Caco-2 (cell line): ENCODE measurements around the gene IQSEC3. TPM values are rescaled to one million over a fixed set of nuclear protein-coding genes. Genes with fewer than 3 reads are reported as not detected.

Experiments used
- BruUV-seq: library from RNA; stranded (reverse); fragments of 400-500 nt; replicated peaks from 2 replicates; lab custom pipeline; 2021; lab: Mats Ljungman, UMichigan
- CTCF ChIA-PET: fragments of 300-600 bp; sonication (Branson Sonifier 250); formaldehyde crosslinking; loops from one replicate; lab custom pipeline; 2022; ENCODE audit warnings: antibody characterized with exemption; lab: Charles Lee
- POLR2A ChIA-PET: fragments of 300-600 bp; sonication (Branson Sonifier 250); formaldehyde crosslinking; loops from one replicate; lab custom pipeline; 2022; ENCODE audit warnings: antibody characterized with exemption; lab: Charles Lee
- DNase-seq, 2 experiments: peaks; one replicate each; pipeline versions ENCODE4 v3.0.0 to v3.0.0-alpha.2; 2020 to 2022
- H3K27me3 ChIP-seq: replicated peaks from 2 replicates; pipeline ENCODE4 v1.6.0; 2011; ENCODE audit warnings: low read length; ENCODE audit not compliant: control insufficient read depth, insufficient read depth
- H3K36me3 ChIP-seq: 2 replicates; pipeline ENCODE4 v1.5.1; 2011; ENCODE audit warnings: low read length; ENCODE audit not compliant: control insufficient read depth, insufficient read depth
- H3K4me1 ChIP-seq: fragments of 250-450 bp; sonication (Bioruptor Pico); 2 replicates; pipeline ENCODE4 v1.5.1; 2020; ENCODE audit warnings: mild to moderate bottlenecking
- H3K4me3 ChIP-seq: 2 replicates; pipeline ENCODE4 v1.5.1; 2011; ENCODE audit warnings: low read depth, mild to moderate bottlenecking, control low read depth, low read length
- H3K9me3 ChIP-seq: fragments of 250-450 bp; sonication (Bioruptor Pico); 2 replicates; pipeline ENCODE4 v1.5.1; 2020; ENCODE audit warnings: mild to moderate bottlenecking, moderate library complexity
- H3K27ac Mint-ChIP-seq: one replicate; pipeline ENCODE4 v1.8.0; 2022; ENCODE audit warnings: mixed read lengths; ENCODE audit not compliant: unreplicated experiment
- H3K27me3 Mint-ChIP-seq: one replicate; pipeline ENCODE4 v1.8.0; 2022; ENCODE audit warnings: mixed read lengths; ENCODE audit not compliant: insufficient read depth, unreplicated experiment
- H3K36me3 Mint-ChIP-seq: one replicate; pipeline ENCODE4 v1.8.0; 2022; ENCODE audit warnings: mild to moderate bottlenecking, mixed read lengths; ENCODE audit not compliant: insufficient read depth, unreplicated experiment
- H3K4me1 Mint-ChIP-seq: one replicate; pipeline ENCODE4 v1.8.0; 2022; ENCODE audit warnings: low read depth, mixed read lengths; ENCODE audit not compliant: unreplicated experiment
- H3K4me3 Mint-ChIP-seq: one replicate; pipeline ENCODE4 v1.8.0; 2022; ENCODE audit warnings: mild to moderate bottlenecking, moderate library complexity, mixed read lengths; ENCODE audit not compliant: unreplicated experiment
- H3K9me3 Mint-ChIP-seq: one replicate; pipeline ENCODE4 v1.8.0; 2022; ENCODE audit warnings: mixed read lengths; ENCODE audit not compliant: unreplicated experiment
- intact Hi-C: fragments of 100-400 bp; cut with micrococcal nuclease; formaldehyde crosslinking; loops from one replicate; pipeline ENCODE4 v1.10.0; 2022; ENCODE audit not compliant: unreplicated experiment
- total RNA-seq: library from RNA; stranded (reverse); gene quantifications from 2 replicates; pipeline ENCODE4 v1.2.3, GENCODE V29; 2022
- TF ChIP-seq, protein P1 (sequence below), 2 experiments: fragments of 200-600 bp in 1 of 2; IDR thresholded peaks; 1 replicate in 1 of 2; 2 replicates in 1 of 2; pipeline versions ENCODE4 v1.5.1 to v1.8.0; 2011 to 2022; ENCODE audit warnings: antibody characterized with exemption in 1 of 2, control low read depth in 1 of 2, inconsistent platforms in 1 of 2, low read depth in 1 of 2, low read length in 1 of 2, mild to moderate bottlenecking in 1 of 2, moderate library complexity in 1 of 2; ENCODE audit not compliant: insufficient read depth in 1 of 2, severe bottlenecking in 1 of 2, unreplicated experiment in 1 of 2

Gene IQSEC3
- total RNA-seq, 1 experiment from 2014 or later = 0.59 TPM

DNA sequence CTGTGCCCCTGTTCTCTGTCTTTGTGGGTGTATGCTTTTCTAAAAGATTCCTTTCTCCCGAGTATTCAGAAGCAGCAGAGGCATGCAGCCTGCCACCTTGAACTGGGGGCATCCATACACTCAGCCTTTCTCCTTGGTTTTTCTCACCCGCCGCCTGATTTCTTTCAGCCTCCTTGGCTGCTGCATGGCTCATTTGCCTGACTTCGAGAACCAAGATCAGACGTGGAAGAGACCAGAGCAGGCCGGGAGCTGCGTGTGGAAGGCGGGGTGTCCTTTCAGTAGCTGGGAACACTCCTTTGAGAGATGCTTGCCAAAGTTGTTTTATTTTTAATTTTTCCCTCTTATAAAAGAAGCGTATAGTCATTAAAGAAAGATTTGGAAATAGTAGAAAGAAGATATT, 94.3 kb downstream of the IQSEC3 start:
- ChIA-PET POLR2A (no interaction called here), CTCF (no interaction called here)
- no TSS peak for BruUV-seq

GRCh38 chr12:161823-162222, 95.3 kb downstream of the IQSEC3 start:
- H3K27me3 Mint-ChIP-seq = peaks cover 14% of the 10 kb centered on the region
- no peaks in the 10 kb centered on the region for H3K9me3 ChIP-seq
- H3K4me1 Mint-ChIP-seq = peaks cover 8% of the 10 kb centered on the region
- H3K27ac Mint-ChIP-seq = no peak overlapping the region
- H3K4me1 ChIP-seq = peaks cover 1% of the 10 kb centered on the region; the same call in 1 of the 2 replicates
- BruUV-seq = no TSS peak
- no peak overlapping the region for H3K4me3 Mint-ChIP-seq
- no peaks in the 10 kb centered on the region for H3K9me3 Mint-ChIP-seq
- CTCF ChIA-PET = no interaction called here
- intact Hi-C loops = no loop called here
- no peak for DNase-seq
- TF ChIP-seq, protein P1, sequence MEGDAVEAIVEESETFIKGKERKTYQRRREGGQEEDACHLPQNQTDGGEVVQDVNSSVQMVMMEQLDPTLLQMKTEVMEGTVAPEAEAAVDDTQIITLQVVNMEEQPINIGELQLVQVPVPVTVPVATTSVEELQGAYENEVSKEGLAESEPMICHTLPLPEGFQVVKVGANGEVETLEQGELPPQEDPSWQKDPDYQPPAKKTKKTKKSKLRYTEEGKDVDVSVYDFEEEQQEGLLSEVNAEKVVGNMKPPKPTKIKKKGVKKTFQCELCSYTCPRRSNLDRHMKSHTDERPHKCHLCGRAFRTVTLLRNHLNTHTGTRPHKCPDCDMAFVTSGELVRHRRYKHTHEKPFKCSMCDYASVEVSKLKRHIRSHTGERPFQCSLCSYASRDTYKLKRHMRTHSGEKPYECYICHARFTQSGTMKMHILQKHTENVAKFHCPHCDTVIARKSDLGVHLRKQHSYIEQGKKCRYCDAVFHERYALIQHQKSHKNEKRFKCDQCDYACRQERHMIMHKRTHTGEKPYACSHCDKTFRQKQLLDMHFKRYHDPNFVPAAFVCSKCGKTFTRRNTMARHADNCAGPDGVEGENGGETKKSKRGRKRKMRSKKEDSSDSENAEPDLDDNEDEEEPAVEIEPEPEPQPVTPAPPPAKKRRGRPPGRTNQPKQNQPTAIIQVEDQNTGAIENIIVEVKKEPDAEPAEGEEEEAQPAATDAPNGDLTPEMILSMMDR (IDR thresholded peaks at IDR 0.05; ENCODE audit: insufficient read depth in 1 of 2, low read depth in 1 of 2, low read length in 1 of 2, severe bottlenecking in 1 of 2, unreplicated experiment in 1 of 2) = no peak
- H3K4me3 ChIP-seq = no peak overlapping the region
- H3K27me3 ChIP-seq = no peaks in the 10 kb centered on the region
- no peaks in the 10 kb centered on the region for H3K36me3 Mint-ChIP-seq
- POLR2A ChIA-PET = no interaction called here
- H3K36me3 ChIP-seq = no peaks in the 10 kb centered on the region

More for the DNA sequence above, 94.3 kb downstream of the IQSEC3 start:
- Mint-ChIP-seq H3K36me3 (no peaks in the 10 kb centered on the region), H3K9me3 (no peaks in the 10 kb centered on the region), H3K27me3 (peaks cover 14% of the 10 kb centered on the region), H3K4me3 (no peak overlapping the region), H3K4me1 (peaks cover 7% of the 10 kb centered on the region), H3K27ac (no peak overlapping the region)
- TF ChIP-seq, protein P1 (IDR thresholded peaks at IDR 0.05; ENCODE audit: insufficient read depth in 1 of 2, low read depth in 1 of 2, low read length in 1 of 2, severe bottlenecking in 1 of 2, unreplicated experiment in 1 of 2) = no peak
- H3K4me1 ChIP-seq = no peaks in the 10 kb centered on the region
- DNase-seq = no peak
- H3K9me3 ChIP-seq = no peaks in the 10 kb centered on the region
- H3K36me3 ChIP-seq = no peaks in the 10 kb centered on the region
- H3K27me3 ChIP-seq = no peaks in the 10 kb centered on the region
- intact Hi-C loops = no loop called here
- H3K4me3 ChIP-seq = no peak overlapping the region

GRCh38 chr12:162467-163307, 96.1 kb downstream of the IQSEC3 start:
- DNase-seq = no peak

More at GRCh38 chr12:162467-163307, 96.1 kb downstream of the IQSEC3 start:
- Mint-ChIP-seq H3K9me3 (no peaks in the 10 kb centered on the region), H3K4me3 (no peak overlapping the region), H3K27ac (no peak overlapping the region), H3K27me3 (peaks cover 14% of the 10 kb centered on the region), H3K4me1 (peaks cover 14% of the 10 kb centered on the region), H3K36me3 (no peaks in the 10 kb centered on the region)
- intact Hi-C loops = no loop called here
- no peak overlapping the region for H3K4me3 ChIP-seq
- no TSS peak for BruUV-seq
- no peaks in the 10 kb centered on the region for H3K27me3 ChIP-seq
- POLR2A ChIA-PET = no interaction called here
- no peaks in the 10 kb centered on the region for H3K36me3 ChIP-seq
- no peaks in the 10 kb centered on the region for H3K9me3 ChIP-seq
- H3K4me1 ChIP-seq = peaks cover 6% of the 10 kb centered on the region; the same call in 1 of the 2 replicates
- CTCF ChIA-PET = interaction anchor here (0.5 kb wide), 1 partner anchor 26 kb away, joined by 3 read pairs; no protein-coding TSS in a partner anchor
- TF ChIP-seq, protein P1 (IDR thresholded peaks at IDR 0.05; ENCODE audit: insufficient read depth in 1 of 2, low read depth in 1 of 2, low read length in 1 of 2, severe bottlenecking in 1 of 2, unreplicated experiment in 1 of 2) = no peak
